DND-41 (cell line): ENCODE measurements around the gene KIF25.

Experiments
- ATAC-seq: fragments of 200-7000 bp; cut with Tn5 transposase; 3 replicates; pipeline ENCODE4 v1.9.1; 2021; ENCODE audit warnings: low read depth; ENCODE audit not compliant: insufficient read depth
- DNase-seq: peaks from one replicate; pipeline ENCODE4 v3.0.0-alpha.2; 2020
- H2AFZ ChIP-seq: 2 replicates; pipeline ENCODE4 v1.6.0; 2012; ENCODE audit warnings: low read depth, low read length
- H3K27ac ChIP-seq: 2 replicates; pipeline ENCODE4 v1.5.1; 2012; ENCODE audit warnings: low read length, inconsistent platforms
- H3K27me3 ChIP-seq: fragments of 200-600 bp; sonication (generic); 2 replicates; pipeline ENCODE4 v1.6.0; 2012; ENCODE audit warnings: low read length, mild to moderate bottlenecking, inconsistent platforms; ENCODE audit not compliant: insufficient read depth, poor library complexity
- H3K36me3 ChIP-seq: 2 replicates; pipeline ENCODE4 v1.5.1; 2012; ENCODE audit warnings: low read length, inconsistent platforms; ENCODE audit not compliant: insufficient read depth
- H3K4me1 ChIP-seq: 2 replicates; pipeline ENCODE4 v1.5.1; 2012; ENCODE audit warnings: mild to moderate bottlenecking, low read length; ENCODE audit not compliant: insufficient read depth
- H3K4me2 ChIP-seq: 2 replicates; pipeline ENCODE4 v1.6.0; 2012; ENCODE audit warnings: mild to moderate bottlenecking, moderate library complexity, low read length, inconsistent platforms; ENCODE audit not compliant: insufficient read depth
- H3K4me3 ChIP-seq, 2 experiments: fragments of 200-600 bp in 1 of 2; shearing (Covaris generic) in 1 of 2; 2 replicates each; pipeline ENCODE4 v1.5.1; 2012 to 2016; ENCODE audit warnings: inconsistent platforms in 2 of 2, low read length in 2 of 2, mild to moderate bottlenecking in 2 of 2, low read depth in 1 of 2, moderate library complexity in 1 of 2
- H3K79me2 ChIP-seq: 2 replicates; pipeline ENCODE4 v1.6.0; 2012; ENCODE audit warnings: low read length, inconsistent platforms; ENCODE audit not compliant: insufficient read depth
- H3K9ac ChIP-seq: 2 replicates; pipeline ENCODE4 v1.6.0; 2012; ENCODE audit warnings: low read depth, mild to moderate bottlenecking, inconsistent platforms, low read length, moderate library complexity
- H3K9me3 ChIP-seq: 2 replicates; pipeline ENCODE4 v1.5.1; 2012; ENCODE audit warnings: low read length, moderate library complexity, mild to moderate bottlenecking, inconsistent platforms; ENCODE audit not compliant: insufficient read depth, severe bottlenecking
- H4K20me1 ChIP-seq: 2 replicates; pipeline ENCODE4 v1.6.0; 2012; ENCODE audit warnings: low read length; ENCODE audit not compliant: insufficient read depth
- CTCF ChIP-seq: IDR thresholded peaks from 2 replicates; pipeline ENCODE4 v1.5.1; 2012; ENCODE audit warnings: borderline replicate concordance, low read length, moderate library complexity, mild to moderate bottlenecking; ENCODE audit not compliant: poor library complexity, severe bottlenecking; ENCODE audit errors: extremely low read depth
- EZH2 ChIP-seq: IDR thresholded peaks from 3 replicates; pipeline ENCODE4 v1.6.1; 2012; ENCODE audit warnings: borderline replicate concordance, low read depth, mild to moderate bottlenecking, moderate library complexity, low read length, inconsistent platforms; ENCODE audit not compliant: severe bottlenecking

KIF25 gene

GRCh38 chr6:168014428-168014827 lies 17.0 kb downstream of the KIF25 start:
- Histone ChIP-seq H3K36me3 (no peaks in the 10 kb centered on the region), H4K20me1 (no peaks in the 10 kb centered on the region), H3K9ac (no peak overlapping the region), H3K27ac (no peak overlapping the region), H3K4me1 (no peaks in the 10 kb centered on the region), H3K79me2 (no peaks in the 10 kb centered on the region), H3K4me2 (no peak overlapping the region), H3K9me3 (peaks cover 27% of the 10 kb centered on the region), H3K4me3 (no peak overlapping the region), H3K27me3 (no peaks in the 10 kb centered on the region), H2AFZ (no peak overlapping the region)
- TF ChIP-seq EZH2, result no peak
- no peak for TF ChIP-seq CTCF
- DNase-seq, result no peak
- no peak for ATAC-seq

DNA sequence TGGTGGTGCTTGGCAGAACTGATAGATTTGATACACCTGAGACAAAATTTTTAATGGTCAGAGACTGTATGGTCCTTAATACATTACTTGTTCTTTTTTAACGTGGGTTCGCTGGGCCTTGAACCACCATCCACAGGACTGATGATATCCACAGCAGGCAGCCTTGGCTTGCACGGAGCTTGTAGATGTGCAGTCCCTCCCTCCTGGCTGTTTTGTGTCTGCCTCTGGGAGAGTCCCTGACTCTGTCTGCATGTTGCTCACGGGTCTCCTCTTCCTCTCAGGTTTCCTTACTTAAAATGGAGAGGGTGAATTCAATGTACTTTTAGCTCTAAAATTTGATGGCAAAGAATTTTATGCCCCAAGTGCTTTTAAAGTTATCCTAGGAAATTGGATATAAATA lies 17.5 kb downstream of the KIF25 start:
- Histone ChIP-seq H3K79me2 (no peaks in the 10 kb centered on the region), H3K9ac (no peak overlapping the region), H2AFZ (no peak overlapping the region), H3K4me3 (no peak overlapping the region), H3K4me1 (no peaks in the 10 kb centered on the region), H3K9me3 (peaks cover 27% of the 10 kb centered on the region), H3K27me3 (no peaks in the 10 kb centered on the region), H3K36me3 (no peaks in the 10 kb centered on the region), H4K20me1 (no peaks in the 10 kb centered on the region), H3K27ac (no peak overlapping the region), H3K4me2 (no peak overlapping the region)
- ATAC-seq (no peak), DNase-seq (no peak)
- TF ChIP-seq EZH2 (no peak), CTCF (no peak)

DNA sequence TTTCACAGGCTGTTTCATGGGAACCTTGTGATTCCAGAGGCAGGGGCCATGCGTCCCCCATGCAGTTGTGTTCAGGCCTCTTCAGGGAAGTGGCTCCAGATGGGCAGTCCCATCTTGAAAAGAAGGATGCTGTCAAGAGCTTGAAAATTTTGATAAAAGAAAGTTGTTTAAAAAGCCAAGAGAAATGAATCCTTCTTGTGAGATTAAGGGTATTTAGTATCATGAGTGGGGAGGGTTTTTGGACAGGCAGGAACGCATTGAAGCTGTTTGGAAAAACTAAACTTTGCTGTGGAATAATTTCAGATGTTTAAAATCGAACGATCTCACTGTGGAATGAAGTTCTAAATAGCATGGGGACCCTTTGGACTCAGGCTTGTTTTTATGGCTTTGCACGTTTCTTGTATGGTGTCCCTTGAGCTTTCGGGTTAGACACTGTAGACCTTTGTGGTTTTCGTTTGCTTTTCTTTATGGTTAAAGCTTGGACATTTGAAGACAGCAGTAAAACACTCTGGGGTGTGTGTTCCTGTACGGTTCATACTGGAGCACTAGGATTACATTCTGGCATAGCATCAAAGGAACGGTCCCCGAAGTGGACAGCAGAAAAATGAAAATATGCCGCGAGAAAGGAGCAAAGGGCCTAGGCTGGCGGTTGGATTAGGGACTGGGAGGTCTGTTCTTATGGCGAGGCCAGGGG lies 18.2 kb downstream of the KIF25 start:
- Histone ChIP-seq H3K27me3 (no peaks in the 10 kb centered on the region), H2AFZ (no peak overlapping the region), H3K4me3 (no peak overlapping the region), H3K9ac (no peak overlapping the region), H3K79me2 (no peaks in the 10 kb centered on the region), H3K27ac (no peak overlapping the region), H3K4me1 (no peaks in the 10 kb centered on the region), H3K9me3 (peaks cover 25% of the 10 kb centered on the region), H3K36me3 (no peaks in the 10 kb centered on the region), H3K4me2 (no peak overlapping the region), H4K20me1 (no peaks in the 10 kb centered on the region)
- no peak for DNase-seq
- TF ChIP-seq EZH2 (no peak), CTCF (no peak)
- ATAC-seq, result no peak

- DNase-seq (no peak), ATAC-seq (no peak)
- Histone ChIP-seq H3K27ac (no peak overlapping the region), H4K20me1 (no peaks in the 10 kb centered on the region), H3K4me2 (no peak overlapping the region), H3K79me2 (no peaks in the 10 kb centered on the region), H3K4me3 (no peak overlapping the region), H3K4me1 (no peaks in the 10 kb centered on the region), H3K9ac (no peak overlapping the region), H3K9me3 (peaks cover 25% of the 10 kb centered on the region), H2AFZ (no peak overlapping the region), H3K36me3 (no peaks in the 10 kb centered on the region), H3K27me3 (no peaks in the 10 kb centered on the region)
- TF ChIP-seq CTCF (no peak), EZH2 (no peak)
Observed at GRCh38 chr6:168016176-168016620, 18.7 kb downstream of the KIF25 start.
